Stimulated activated CD8-positive, alpha-beta memory T cell treated with anti-CD3 and anti-CD28 coated beads, Interleukin-7, amount 100 ng/mL, for 24 hours (primary cell): ENCODE results near the gene AZI2.
A peak's percentile ranks its signal among the peaks of the same experiment; 100 is the strongest.

Experiments used
- DNase-seq: peaks from one replicate; pipeline ENCODE4 v3.0.0-alpha.2; 2020; ENCODE audit warnings: low read depth

The AZI2 gene, protein sequence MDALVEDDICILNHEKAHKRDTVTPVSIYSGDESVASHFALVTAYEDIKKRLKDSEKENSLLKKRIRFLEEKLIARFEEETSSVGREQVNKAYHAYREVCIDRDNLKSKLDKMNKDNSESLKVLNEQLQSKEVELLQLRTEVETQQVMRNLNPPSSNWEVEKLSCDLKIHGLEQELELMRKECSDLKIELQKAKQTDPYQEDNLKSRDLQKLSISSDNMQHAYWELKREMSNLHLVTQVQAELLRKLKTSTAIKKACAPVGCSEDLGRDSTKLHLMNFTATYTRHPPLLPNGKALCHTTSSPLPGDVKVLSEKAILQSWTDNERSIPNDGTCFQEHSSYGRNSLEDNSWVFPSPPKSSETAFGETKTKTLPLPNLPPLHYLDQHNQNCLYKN

DNA sequence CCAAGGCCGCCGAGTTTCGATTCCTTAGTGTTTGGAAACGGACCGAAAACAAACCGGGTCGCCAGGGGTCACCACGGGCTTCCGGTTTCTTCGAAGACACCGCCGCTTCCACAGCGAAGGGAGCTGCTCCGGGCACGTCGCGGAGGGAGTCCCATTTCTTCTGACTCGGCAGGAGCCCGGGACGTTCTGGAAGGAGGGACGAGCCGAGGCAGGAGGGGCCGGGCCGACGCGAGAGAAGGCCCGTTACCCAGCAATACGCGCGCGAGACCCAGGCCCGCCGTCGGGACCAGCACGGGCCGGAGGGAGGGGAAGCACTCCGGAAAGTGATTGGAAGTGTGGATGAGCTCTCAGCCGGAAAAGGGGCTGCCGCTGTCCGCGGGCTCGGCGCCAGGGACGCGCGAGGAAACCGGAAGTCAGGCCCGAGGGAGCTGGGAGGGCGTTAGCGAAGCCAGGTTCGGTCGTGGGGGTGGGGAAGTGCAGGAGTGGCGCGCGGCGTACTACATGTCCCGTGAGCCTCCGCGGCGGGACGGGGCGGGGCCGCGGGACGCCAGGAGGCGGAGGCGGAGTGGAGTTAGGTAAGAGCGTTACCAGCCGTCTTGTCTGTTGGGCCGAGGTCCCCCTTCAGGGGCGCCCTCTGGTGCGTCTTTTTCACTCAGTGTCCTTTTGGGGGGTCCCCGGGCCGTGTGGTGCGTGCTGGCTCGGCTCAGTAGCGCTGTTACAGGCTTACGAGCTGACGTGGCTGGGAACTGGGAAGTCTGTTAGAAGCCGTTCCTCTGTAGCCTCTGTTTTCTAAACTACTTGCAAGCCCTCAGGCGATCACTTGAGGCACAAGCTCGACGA lies at the start of gene AZI2, which contains the start of gene ZCWPW2:
TSS of gene AZI2 (minus strand) at position 196 of the 840 bp plus-strand sequence. CDS start 8,207 bp downstream, outside the sequence.
TSS of gene ZCWPW2 (plus strand) at position 93 of the 840 bp plus-strand sequence. CDS start 64,348 bp downstream, outside the sequence.
- peak; percentile 83 for DNase-seq

DNA sequence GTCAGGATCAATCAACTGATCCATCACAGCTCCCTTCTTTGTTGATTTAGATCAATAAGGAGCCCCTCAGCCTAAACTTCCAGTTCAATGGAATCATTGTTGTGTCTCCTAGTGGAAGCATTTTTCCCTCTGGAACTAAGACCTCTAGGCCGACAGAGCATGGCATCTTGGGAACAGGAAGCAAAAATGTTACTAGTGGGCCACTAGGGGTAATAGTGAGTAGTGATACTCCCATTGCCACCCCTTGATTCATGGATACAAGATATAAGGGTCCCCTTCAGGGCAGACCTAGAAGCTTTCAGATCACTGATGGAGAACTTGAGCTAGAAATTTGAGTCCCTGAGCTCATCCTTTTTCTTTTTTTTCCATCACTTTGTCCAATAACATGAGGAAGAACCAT lies 40.4 kb upstream of the AZI2 start:
- DNase-seq: no peak

DNA sequence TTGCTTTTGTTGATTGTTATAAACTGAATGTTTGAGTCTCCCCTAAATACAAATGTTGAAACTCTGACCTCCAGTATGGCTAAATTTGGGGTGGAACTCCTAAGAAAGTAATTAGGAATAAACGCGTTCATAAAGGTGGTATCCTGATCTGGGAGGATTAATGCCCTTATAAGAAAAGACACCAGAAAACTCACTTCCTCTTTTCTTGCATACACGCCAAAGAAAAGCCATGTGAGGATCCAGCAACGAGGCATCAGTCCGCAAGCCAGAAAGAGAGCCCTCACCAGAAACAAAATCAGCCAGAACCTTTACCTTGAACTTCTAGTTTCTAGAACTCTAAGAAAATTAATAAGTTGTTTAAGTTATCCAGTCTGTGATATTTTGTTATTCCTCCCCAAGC lies 37.4 kb upstream of the AZI2 start:
- DNase-seq: no peak

DNA sequence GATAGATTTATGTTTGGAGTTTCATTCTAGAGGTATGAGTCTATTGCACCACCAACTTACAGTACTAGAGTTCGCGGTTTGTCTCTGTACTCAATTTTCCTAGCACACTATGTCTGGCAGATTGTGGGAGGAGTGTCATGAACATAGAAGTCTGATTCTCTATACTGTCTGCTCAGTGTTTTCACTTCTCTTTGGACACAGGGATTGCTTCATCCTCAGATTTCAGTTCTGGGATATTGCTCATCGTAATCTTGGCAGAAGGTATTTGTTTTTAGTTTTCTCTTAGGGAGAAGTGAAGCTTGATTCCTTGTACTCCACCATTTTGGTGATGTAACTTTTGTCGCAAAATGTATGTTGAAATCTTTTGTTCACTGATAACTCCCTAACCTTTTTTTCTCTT lies 27.8 kb upstream of the AZI2 start:
- no peak for DNase-seq

DNA sequence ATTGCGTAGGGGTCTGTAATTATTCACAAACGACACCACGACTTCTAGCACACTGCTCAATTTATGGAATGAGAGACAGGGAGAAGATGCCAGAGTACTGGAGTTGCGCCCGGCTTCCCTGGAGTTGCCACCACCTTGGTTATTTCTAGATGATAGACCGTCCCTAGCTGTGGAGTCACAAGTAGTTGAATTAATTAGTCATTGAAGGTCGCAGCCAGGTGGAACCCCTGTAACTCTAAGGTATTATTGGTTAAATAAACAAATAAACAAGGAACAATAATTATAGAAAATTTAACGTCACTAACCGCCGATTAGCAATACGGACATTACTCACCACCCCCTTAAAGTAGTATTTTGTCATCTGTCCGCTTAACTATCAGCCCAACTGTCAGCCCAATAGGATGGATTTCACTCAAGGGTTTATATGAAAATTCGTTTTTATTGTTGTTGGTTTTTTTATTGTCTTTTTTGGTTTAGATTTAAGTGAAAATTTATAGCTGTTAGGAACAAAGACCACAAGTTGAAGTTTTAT lies 911 bp upstream of the AZI2 start:
- DNase-seq: no peak

DNA sequence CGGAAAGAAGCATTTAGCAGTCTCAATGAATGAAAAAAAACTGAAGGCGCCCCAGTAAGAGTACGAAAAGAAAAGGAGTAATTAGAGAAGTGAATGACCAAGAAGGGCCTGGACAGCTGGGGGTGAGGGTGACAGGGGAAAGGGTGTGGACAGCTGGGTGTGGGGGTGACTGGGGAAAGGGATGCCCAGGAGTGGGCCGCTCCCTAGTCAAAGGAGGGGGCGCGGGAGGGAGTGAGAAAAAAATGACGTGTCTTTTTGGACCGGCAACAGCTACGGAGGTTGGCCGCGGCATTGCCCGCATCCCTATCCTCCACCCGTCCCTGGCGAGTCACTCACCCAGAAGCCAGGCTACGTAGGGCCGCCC lies 377 bp downstream of the AZI2 start:
- no peak for DNase-seq

DNA sequence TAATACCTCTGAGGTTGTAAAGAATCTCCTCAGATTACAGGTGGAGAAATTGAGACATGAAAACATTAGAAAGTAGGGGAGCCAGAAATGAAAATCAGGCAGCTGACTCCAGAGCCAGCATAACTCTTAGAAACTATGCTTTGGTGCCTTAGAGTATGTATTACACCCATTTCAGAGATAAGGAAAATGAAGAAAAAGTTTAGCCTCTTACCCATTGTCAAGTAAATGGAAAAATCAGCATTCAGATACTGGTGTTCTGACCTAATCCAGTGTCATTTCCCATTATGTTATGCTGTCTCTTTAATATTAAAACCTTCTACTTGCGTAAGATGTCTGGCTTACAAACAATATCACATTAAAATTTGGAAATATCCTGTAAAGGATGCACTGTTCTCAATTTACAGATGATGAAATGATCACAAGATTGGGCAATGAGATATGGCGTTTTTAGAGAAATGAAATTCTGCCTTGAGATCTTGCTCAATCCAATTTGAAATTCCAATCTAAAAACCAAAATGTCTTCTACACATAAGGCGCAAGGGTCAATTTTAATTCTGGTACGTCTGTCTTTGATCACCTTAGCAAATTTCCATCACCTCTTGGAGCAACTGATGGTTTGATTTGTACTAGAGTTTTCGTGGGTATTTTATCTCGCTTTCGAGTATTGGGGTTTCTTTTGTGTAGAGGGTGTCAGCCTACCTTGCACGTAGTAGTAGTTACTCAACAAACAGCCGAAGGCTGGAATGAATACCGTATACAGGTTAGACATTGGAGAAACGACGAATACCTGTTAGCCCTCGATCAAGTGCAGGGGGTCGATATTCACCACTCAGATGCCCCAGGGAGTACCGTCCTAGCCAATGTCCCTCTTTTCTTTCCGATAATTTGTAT lies 1.0 kb downstream of the AZI2 start:
- DNase-seq: no peak

DNA sequence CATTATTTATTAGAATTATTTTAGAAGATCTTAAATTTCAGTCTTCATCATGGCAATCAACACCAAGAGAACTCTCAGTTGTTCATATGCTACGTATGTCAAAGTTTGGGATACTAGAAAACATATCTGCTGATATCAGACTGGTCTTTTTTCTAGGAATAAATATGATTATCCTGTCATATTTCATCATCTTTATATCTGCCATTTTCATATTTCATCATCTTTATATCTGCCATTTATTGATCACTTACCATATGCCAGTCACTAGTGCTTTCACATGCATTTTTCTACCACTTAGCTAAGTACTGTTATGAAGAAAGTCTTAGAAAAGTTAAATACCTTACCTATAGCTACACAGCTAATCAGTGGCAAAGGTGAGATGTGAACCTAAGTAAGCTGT lies 2.9 kb downstream of the AZI2 start:
- no peak for DNase-seq

DNA sequence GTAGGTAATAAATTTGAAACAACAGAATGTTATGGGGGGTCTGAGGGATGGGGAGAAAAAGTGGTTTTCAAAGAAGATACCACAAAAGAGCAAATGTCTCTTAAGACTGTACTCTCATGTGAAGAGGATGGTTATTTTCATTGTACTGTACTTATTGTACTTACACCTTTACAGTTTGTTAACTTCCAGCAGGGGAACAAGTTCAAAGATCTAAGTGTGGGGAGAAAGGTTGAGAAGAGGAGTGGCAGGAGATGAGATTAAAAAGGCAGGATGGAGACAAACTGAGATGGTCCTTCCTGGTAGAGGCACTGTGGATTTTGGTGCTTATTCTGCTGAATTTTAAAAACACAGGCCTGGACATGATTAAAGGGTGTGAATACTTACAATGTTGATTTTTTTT lies 5.5 kb downstream of the AZI2 start:
- no peak for DNase-seq

DNA sequence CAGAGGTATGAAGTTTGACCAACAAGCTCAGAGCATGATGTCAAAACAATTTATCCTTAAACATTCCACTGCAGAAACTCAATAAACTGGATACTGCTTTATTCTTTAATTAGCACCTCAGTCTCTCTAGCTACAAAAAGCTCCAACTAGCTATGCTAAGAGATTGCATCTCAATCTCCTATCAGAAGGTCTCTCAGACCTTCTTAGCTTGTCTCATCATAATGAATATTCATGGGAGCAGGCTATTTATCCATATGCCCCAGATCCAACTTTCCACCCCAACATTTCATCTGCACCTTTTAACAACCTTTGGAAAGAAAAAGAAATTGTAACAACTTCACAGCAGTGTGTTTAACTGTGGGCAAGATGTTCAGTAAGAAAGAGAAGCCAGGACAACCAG lies 11.4 kb downstream of the AZI2 start:
- no peak for DNase-seq

DNA sequence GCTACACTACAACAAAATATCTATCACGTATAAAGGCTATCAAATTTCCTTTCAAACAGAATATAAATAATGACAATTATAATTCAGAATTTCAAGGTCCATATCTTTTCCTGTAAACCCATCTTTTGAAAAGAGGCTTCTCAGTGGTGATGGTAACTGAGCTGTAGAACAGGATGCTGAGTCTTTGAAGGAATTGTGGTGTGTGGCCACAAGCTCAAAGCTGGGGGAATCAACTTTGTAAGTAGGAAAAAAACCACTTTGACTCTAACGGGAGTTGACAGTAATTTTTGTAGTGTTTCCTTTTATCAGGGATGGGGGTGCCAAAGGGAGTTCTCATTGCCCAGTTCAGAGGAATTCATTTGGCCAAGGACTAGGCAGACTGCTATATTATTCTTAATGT lies 13.4 kb downstream of the AZI2 start:
- no peak for DNase-seq

DNA sequence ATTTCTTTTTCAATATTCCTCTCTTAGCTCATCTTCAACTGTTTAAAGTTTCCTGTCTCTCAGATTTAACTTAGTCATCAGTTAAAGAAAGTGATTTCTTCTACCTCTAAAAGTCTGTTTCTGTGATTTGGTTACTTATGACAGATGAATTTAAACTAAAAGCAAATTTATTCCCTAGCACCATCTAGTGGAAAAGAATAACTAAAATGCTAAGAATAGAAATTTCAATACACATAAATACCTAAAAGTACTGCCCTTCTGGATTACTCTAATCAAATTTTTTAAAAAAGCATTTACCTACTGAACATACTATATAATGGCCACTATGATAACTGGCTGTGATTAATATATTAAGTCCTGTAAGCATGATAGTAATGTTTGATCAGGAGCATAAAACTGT lies 14.1 kb downstream of the AZI2 start:
- DNase-seq: no peak

DNA sequence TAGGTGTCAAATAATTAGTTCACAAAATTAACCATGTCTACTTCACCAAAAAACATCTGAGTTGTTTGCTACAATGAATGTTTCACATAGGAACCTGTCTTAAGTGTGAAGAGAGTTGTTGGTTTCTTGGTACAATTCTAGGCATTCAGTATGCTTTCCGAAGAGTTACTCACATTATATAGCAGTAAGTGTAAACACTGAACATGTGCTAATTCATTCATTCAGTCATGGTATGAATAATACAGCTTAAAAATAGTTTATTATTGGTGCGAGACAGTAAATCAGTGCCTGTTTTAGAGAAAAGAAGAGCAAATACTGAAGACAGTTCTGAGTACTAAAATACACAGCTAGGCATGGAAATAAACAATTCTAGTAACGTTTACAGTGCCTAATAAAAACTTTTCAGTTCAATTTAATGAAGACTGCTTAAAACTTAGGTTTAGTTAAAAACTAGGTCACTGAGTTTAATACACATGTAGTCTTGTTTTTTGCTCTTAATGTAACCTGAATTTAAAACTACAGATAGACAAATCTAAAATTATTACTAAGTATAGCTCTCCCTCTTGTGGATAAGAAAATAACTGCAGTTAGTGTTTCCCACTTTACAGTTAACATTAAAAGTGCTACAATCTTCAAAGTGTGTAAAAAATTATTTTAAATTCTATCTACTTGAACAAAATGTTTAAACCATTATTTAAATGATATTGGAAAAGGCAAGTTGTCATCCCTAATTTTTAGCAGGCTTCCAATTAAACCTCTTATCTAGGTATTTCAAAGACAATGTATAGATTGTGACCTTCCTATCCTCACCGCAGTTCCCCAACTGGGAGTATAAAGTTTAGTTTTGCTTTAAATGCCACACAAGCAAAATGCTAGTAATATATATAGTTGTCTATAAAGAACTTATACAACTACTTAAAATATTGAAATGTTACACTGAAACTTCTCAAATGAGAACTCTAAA lies 20.2 kb downstream of the AZI2 start:
- DNase-seq: no peak

DNA sequence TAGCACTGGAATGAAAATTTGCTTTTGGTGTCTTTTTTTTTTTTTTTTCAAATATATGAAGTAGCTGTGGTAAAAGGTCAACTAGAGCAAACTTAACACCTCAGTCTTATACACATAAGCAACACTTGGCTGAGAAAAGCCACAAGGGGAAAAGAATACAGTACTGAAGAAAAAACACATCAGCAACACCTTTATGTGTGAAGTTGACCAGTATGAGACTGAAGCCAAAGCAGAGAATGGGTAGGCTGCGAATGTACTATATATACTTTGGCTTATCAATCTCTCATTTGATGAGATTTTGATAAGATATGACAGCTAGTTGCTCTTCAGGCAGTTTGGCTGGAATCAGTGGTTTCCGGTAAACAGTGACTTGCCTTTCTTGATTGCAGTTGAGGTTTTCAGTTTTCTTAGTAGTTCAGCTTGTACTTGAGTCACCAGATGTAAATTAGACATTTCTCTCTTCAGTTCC lies 22.1 kb downstream of the AZI2 start:
- no peak for DNase-seq

DNA sequence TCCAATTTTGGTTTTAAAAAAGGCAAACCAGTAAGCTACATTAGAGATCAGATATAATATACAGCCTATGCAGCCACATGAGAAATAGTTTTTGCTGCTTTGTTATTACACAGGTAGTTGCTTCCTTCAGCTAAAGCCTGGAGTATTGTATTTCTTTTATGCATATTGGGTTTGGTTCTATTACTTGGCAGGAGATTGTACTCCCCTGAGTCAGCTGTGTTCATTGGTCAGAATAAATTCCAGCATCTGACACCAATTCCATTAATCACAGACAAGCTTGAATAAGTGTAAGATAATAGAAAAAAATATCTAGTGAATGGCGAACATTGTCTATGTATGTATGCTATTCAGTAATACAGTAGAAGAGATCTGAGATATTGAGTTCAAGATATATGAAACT lies 26.2 kb downstream of the AZI2 start:
- no peak for DNase-seq

DNA sequence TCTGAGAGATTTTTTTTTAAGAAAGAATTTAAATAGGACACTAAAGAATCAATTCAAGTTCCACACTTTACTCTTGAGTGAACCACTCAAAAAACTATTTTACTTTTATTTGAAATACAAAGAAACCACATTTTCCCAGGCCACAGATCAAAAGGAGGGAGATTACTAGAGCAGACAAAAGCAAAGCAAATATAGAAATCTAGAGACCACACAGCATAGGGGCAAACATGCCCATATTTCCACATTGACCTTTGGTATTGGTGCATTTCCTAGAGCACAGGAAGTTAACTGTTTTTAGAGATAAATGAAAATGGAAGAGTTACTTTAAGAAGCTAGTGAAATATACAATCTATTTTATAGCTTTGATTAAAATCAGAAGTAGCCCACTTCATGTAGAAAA lies 27.6 kb downstream of the AZI2 start:
- DNase-seq: no peak

DNA sequence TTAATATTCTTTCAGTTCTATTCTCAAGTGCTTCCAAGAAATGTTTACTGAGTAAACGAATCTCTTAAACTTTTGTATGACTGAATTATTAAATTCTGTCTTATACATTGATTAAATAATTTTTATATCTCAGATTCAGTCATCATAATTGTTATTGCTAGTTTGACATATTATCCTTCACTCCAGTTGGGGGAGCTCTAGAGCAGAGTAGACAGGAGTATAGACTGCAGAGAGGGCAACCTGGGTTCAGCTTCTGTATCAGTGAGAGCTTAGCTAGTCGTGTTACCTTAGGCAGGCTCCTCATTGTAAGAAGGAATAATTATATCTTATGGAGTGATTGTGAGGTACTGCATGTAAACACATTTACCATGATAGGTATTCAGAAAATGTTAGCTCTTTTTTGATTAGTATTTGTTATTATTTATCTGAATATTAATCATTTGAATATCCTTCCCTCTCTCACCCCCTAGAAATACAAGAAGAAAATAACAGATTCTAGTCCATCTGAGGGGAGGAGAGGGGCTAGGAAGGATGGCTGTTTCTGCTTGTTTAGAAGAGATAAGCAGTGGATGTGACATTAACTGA lies 31.1 kb downstream of the AZI2 start:
- no peak for DNase-seq

DNA sequence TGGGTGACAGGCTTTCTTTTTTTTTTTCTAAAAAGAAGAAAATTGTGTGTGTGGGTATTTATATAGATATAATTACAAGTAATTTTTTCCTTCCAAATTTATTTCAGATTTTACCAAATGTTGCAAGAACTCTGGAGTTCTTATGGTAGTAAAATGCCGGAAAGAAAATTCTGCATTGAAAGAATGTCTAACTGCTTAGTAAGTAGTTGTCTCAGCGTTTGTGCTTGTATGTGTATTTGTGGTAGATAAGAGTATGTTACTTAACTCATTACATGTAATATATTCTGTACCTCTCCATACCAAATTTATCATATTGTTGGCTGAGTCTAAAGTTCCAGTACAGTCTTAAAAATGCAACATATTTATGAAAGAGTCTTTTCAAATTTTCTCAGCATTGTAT lies 32.4 kb downstream of the AZI2 start:
- no peak for DNase-seq

DNA sequence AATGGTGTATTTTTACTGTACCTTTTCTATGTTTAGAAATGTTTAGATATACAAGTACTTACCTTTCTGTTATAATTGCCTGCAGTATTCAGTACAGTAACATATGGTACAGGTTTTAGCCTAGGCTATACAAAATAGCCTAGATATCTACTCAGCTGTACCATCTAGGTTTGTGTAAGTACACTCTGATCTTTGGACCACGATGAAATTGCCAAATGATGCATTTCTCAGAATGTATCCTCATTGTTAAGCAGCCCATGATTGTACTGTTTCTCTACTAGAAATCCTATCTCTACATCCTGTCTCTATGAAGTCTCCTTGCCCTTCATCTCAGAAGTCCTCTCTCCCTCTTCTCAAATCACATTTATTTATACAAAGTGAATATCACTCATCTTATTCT lies 32.9 kb downstream of the AZI2 start:
- no peak for DNase-seq

DNA sequence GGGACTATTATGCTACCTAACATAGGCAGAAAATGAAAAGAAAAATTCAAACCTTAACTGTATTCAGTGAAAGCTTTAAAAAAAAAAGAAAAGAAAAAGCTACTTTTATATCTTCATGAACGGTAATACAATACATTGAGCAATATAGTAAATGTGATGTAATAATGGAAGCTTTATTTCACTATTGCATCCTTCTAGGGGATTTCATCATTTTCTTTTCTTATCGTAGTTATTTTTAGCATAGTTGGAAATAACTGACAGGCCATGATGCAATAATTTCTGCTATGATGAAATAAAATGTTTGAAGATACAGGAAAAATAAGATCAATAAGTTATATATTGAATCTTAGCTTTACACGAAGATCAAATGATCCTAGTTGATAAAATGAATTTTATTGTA lies 40.4 kb downstream of the AZI2 start:
- DNase-seq: no peak
